GM21825 (cell line): Measurements from ENCODE around the gene RXFP2.

Experiments
- ATAC-seq: cut with Tn5 transposase; IDR thresholded peaks from one replicate; pipeline ENCODE4 v1.9.1; 2021; ENCODE audit warnings: mild to moderate bottlenecking, moderate library complexity; ENCODE audit not compliant: unreplicated experiment

The RXFP2 gene

DNA sequence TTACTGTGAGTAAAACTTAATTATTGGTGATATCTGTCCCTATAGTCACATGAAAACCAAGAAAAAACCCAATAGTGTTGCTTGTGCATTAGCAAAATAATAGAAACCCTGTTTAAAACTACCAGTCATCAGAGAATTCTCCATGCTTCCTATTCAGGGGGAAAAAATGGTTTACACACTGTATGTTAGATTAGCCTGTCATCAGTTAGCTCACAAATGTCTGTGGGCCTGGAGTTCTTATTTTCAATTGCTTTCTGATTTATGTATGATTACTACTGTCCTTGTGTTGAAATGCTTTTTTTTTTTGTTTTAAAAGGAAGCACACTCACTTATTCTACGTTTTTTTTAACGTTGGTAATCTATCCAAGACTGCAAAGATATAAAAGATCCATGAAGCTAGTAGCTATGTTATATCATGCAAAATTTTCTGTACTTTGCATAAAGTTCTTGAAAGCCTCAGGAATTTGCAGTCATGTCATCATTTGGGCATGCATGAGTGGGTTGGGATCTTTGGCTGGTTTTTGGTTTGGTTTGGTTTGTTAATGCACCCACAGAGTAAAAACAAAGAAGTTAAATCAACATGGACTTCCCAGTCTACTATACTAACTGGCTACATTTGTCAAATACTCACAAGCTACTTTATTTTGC lies 25.9 kb downstream of the RXFP2 start:
- no peak for ATAC-seq

DNA sequence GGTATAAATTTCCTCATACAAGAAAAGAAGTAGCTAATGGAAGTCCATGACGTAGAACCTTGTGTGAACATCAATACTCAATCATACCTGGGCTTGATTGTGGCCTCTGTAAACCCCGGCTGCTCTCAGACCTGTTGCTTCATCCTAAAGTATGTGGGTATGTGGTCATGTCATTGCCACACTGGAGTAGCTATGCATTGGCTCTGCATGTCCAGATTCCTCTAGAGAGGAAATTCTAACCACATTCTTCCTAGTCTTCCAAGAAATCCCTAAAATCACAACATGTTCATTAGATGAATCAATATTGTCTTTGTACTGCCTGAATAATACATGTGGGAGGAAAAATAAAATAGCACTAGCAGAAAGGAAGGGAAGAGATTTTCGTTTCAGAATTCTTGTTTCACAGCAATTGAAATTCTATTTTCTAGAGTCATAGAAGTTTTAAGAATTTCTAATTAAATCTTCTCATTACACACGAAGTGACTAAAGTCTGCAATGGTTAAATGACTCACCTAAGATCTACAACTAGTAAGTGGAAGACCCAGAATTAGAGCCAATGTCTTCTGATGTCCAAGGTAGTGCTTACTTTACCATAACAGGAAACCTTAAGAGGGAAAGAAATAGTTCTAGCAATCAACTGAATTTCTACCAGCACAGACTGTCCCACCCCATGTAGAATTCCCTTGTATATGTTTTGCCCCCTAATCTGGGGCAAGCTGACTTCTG lies 28.0 kb downstream of the RXFP2 start:
- ATAC-seq: no peak

DNA sequence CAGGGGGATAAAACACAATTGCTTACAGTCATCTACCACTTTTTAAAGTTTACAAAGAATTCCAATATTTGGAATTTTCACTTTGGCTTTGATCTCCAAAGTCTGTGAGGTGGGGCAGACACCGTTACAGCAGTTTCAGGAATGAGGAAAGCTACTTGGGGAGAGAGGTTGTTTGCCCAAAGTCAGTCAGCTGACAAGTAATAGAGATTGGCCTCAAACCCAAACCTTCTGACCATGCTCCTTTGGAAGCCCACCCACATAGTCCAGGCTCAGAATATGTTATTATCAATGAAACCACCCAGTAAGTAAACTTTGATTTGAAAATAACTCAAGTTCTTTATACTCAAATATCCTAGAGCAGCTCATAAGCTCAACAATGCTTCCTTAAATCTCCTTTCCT lies 29.0 kb downstream of the RXFP2 start:
- ATAC-seq: no peak

DNA sequence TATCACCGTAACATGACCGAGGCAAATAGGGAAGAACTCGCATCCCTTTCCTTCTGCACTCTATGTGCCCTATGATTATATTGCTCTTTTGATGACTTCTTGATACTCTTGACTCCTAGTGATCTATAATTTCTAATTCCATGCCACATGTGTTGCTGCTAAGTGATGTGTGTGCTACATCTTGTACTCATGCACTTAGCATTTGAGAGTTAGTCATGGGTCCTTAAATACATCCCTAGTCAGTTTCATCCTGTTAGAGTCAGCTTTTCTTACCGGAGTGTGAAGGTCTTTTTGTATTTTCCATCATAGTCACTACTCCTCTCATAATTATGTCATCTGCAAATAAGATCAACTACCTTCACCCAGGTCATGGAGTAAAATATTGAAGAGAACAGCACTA lies 30.2 kb downstream of the RXFP2 start:
- no peak for ATAC-seq

DNA sequence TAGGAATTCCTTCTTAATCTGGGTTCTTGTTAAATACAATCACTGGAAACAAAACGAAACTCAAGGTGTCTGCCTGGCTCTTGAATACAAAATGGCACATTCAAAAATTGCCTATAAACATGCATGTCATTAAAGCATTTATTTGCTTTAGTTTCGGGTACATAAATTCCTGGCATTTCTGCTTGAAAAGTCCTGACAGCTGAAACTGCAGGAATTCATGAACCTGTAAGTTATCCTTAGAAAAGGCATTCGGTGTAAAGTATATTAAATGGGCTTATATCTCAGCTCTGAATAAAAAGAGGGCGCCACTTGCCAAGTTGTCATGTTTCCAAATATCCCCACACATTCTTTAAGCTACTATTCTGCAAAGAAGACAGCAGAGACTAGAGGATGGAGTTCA lies 32.9 kb downstream of the RXFP2 start:
- ATAC-seq: no peak

DNA sequence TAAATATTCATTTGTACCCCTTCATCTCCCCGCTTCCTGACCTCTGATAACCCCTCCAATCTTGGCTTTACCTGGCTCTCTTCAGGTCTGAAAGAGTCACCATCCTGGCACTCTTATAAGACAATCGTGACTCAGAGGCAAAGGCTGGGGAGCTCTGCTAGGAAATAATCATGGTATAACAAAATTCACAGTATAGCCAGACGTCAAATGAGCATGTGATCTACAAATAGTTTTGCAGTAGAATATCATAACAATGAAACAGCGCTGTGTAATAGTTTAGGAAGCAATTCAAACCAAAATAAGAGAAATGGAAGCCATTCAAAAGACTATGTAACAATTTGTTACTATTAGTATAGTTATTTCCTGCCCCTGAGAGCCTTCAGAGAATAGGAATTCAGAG lies 34.2 kb downstream of the RXFP2 start:
- ATAC-seq: no peak

DNA sequence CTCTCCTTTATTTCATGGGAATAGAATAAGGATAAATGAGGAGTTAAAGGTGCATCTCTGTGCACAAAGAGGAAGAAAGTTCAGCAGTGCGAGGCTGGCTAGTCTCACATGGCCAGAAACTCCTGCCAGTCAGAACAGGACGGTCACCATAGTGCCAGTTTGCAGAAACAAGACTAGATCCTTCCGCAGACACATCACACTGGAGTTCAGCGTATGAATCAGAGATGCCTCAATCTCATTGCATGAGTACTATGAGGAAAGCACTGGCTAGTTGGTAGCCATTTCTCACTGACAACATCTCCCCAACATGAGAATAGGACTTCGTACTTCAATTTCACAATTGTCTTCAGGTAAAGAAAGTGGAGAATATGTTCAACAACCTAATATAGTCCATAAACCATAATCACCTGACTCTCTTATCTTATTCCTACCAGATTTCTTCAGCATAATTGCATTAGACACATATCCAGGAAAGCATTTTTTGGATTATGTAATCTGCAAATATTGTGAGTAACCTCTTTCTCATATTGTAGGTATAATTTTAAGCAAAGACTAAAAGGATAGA lies 34.9 kb downstream of the RXFP2 start:
- no peak for ATAC-seq

DNA sequence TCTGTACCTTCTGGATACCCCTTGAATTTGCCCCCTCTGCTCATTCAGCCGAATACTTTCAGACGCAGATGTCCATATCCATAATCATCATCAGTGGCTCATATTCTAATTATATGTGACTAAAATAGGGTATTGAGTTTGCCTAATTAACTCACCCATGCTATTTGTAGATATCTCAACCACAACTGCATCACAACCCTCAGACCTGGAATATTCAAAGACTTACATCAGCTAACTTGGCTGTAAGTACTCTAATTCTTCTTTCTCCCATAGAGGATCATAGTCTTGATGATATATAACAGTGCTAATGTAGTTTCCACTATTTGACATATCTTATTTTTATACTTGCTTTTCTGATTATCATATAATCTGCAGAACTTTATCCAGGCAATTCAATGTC lies 35.8 kb downstream of the RXFP2 start:
- ATAC-seq: no peak

DNA sequence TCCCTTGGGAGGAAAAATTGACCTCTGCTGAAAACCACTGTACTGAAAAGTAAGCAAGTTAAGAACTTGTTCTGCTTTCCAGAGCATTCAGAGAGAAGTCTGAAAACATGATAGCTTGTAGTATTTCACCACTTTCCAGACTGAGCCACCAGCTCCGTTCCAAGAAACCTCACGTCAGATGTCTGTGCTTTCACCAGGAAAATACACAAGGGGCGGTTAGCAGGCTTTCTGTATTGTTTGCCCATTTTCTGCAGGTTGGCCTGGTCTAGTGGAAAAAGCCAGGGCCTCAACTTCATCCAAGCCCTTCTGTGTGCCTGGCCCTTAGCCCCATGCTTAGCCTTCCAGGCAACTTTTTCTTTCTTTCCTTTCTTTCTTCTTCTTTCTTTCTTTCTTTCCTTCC lies 36.4 kb downstream of the RXFP2 start:
- no peak for ATAC-seq

DNA sequence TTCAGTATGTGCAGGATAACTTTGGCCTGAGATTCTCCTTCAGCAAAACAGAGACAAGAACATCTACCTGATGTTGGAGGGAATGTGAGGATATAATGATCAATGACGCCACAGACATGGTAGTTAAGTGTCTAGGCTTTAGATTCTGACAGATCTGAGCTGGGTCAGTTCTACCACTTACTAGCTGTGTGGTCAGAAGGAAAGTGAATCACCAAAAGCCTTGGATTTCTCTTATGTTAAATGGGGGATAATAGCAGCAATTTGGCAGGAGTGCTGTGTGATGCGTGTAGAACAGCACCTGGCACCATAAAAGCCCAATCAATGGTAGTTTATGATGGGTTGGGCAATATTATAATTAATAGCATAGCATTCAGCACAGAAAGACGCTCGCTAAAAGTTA lies 41.7 kb downstream of the RXFP2 start:
- ATAC-seq: no peak

DNA sequence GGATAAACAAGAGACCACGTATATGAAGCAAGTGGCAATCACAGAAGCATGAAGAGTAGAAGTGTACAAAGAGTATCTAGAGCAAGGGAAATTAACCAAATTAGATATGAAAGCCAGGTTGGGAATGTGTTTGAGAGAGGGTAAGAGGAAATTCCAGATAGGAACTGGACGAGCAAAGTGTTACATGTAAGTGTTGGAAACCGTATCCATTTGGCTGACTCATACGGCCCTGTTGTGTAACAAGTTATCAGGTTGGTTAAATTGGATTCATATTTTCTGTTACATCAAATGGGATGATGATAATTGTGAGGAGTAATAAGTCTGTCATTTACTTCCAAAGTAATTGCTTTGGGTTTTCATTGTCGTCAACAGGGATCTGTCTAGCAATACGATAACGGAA lies 46.7 kb downstream of the RXFP2 start:
- ATAC-seq: no peak

DNA sequence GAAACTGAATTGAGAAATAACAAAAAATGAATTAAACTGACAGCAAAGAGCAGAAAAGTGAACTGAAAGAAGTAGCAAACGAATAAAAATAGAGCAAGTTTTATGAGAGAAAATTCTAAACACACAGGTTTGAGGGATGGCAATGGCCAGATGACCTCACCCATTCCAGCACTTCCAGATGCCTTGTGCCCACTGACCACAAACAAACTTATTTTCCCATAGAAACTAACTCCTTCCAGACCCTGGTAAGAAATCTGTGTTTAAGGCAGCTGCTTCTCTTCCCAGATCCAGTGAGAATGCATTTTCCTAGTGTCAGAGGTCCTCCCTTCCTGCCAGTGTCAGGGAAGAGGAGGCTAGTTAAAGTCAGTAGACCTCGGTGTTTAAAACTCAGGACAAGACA lies 51.7 kb downstream of the RXFP2 start:
- no peak for ATAC-seq

DNA sequence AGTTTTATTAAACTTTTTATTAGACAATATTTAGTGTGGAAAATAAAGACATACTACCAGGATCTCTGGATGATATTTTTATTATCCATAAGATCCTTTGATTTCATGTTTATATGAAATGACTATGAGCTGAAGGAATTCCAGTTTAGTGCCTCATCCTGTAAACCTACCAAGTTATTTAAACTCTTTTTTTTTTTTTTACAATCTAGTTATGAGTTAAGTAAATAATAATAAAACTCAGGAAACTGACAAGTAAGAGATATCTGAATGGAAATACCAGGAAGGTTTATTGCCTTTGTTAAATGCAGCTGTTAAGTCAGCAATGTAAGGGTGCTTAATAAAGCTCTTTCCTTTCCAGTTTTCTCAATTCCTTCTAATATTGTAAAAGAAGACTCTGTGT lies 53.9 kb downstream of the RXFP2 start:
- no peak for ATAC-seq

DNA sequence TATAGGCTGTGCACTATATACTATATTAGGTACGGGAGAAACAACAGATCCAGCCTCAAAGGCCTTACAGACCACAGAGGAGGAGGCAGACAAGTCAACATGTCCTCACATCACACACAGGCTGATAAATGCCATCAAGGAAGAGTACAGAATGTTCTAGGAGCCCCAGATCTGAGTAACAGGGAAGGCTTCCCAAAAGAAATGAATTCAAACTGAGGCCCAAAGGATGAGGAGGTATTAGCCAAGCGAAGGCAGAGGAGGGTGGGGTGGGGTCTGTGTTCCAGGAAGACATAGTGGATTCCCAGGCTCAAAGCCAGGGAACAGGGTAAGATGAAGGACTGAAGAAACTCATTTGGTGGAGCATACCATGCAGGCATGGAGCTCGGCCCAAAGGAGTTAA lies 55.1 kb downstream of the RXFP2 start:
- no peak for ATAC-seq

DNA sequence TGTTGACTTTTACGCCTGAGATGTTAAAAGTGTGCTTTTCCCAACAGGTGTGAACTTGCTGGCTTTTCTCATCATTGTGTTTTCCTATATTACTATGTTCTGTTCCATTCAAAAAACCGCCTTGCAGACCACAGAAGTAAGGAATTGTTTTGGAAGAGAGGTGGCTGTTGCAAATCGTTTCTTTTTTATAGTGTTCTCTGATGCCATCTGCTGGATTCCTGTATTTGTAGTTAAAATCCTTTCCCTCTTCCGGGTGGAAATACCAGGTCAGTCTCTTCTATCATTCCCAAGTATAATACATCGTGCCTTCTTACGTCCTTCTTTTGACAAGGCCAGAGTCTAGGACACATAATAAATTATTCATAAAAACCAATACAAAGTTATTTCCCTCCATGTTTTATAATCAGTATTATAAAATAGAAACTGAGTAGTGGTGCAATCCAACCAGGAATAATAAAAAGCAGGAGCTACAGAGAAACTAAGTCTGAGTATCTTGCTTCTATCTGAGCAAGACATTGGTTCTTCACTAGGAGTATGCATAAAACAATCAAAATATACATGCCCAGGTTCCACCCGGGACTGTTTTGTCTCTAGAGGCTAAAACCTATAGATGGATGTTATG lies 57.9 kb downstream of the RXFP2 start:
- ATAC-seq: no peak

DNA sequence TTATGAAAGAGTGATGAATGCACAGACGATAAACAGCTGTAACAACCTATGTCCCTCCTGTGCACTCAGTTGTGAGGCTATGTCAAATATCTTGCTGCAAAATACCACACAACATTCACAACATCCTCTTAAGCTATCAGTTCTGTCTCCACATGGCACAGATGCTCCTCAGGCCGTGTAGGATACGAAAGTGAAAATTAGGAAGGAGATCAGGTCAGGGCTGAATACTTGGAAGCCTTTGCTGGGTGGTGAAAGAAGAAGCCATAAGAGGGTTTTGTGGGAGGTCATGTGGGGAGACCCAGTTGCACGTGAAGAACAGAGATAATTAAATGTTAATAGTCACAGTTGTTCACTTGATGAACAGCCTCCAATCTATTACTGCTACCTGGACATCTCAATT lies 58.9 kb downstream of the RXFP2 start:
- no peak for ATAC-seq

DNA sequence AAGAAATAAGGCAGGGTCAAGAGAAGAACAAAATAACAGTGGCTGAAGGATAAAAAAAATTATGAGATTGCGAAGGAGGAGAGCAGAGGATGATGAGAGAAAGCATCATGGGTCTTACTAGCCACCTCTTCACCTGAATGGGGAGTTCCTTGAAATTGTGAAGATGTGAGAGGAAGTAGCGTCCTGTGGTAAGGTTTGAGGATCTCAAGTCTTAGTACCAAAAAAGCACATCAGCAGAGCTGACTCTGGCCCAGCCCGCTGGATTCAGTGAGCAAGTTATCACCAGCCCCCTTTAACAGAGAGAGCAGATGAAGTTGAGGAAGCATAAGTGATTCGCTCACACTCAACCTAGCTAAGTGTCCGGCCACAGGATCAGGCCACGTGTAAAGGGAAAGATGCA lies 61.8 kb downstream of the RXFP2 start:
- ATAC-seq: no peak

DNA sequence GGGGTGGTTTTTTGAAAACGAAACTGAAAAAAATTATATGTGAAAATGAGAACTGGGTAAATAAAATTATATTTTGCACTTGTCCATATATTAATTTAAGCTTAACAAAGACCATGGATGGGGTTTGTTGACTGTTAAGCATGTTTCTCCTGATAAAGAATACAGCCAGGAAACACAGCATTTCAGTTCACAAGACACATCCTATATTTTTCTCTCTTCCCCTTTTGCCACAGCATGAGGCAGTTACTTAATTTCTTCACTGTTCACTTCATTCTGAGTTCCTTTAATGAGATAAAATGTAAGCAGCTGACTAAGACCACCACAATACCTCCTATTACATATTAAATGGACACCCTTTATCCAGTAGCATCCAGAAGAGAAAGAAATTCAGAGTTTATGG lies 64.0 kb downstream of the RXFP2 start:
- no peak for ATAC-seq

DNA sequence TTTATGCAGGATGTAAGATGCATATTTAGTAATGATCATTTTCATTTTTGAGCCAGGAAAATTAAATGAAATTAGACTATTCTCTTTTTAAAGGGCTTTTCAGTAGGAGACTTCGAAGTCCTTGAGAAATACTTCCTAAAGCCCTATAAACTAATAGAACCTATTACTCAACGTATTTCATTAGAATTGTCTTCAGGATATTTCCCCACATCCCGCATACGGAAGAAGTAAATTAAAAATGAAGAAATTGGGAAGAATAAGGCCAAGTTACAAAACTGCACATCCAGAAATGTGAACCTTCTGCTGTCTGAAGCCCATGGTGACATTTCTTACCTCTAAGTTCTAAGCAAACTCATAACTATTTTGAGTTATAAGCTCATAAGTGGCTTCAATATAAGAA lies 66.5 kb downstream of the RXFP2 start:
- no peak for ATAC-seq

DNA sequence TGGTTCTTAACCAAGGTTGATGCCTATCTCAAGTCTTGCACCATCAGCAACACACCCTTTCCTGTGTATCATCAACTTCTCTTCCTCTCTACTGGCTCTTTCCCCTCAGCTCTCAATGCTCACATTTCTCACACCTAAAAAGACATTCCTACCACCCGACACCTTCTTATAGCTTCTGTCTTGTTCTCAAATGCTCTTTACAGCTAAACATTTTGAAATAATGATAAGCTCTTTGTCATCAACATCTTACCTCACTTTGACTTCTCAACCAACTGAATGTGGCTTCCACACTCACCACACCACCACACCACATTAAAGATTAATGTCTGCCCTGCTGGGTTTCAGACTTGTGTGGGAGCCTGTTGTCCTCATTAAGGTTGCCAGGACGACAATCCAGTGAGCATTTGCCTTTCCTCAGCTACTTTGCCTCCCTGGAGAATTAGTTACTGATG lies 67.8 kb downstream of the RXFP2 start:
- no peak for ATAC-seq

DNA sequence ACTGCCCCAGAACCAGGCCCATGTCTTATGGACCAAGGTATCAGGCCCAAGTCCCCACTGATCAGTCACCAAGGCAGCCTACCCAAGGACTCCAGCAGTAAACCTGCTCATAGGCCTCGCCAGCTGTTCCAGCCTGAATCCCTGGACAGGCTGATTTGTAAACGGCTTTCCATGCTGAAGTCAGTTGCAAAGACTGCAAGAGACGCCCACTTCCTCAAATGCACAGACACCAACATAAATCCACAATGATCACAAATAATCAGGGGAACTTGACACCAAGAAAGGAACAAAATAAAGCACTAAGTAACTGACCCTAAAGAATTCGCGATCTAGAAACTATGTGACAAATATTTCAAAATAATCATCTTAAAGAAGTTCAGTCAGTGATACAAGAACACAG lies 75.2 kb downstream of the RXFP2 start:
- no peak for ATAC-seq
